NCI-H2227 (cell line): ENCODE measurements around the gene TGFB3.

Source experiments
- DNase-seq: peaks from one replicate; lab custom pipeline; 2025; ENCODE audit not compliant: unreplicated experiment; lab: John Stamatoyannopoulos, UW

The TGFB3 gene

DNA sequence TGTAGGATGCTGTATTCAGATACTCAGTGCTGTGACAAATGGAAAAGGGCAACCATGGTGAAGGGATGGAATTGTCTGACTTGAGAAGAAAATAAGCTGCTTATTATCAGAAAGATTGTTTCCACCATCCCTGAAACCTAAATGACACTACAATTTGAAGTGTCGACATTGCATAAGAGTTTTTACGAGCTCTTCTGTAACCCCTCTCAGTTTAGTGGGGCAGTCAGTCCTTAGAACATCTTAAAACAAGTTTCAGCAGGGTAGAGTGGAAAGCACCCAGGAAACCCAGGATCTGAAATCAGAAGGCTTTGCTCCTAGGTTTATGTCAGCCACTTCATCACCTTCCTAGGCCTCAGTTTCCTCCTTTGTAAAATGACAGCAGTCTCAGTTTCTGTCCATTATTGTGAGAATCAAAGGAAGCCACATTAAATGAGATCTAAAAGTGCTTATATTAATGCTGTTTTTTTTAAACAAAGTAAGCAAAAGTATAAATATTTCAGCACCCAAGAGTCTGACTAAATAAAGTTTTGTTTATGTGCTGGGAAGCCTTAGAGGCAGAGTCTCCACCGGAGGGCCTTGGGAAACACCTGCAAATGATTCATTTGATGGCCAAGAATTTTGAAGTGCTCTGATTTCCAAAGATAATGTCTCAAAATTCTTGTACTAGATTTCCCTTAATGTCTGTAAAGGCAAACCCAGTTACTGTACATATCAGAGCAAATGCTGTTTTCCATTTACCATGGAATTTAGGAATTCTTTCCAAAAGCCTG lies 5.6 kb upstream of the TGFB3 start:
- no peak for DNase-seq

DNA sequence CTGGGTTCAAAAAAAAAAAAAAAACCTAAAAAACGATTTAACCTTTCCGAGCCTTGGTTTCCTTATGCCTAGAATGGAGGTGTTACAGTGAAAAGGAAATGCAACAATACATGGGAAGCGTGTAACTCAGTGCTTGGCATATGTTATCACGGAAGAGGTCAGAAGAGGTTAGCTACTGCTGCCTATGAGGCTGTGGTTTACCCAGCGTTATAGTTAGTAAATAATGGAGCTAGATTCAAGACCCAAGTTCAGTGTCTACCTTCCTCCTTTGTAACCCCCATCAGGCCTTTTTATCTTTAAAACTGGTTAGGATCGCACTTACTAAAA lies 4.6 kb upstream of the TGFB3 start:
- no peak for DNase-seq

DNA sequence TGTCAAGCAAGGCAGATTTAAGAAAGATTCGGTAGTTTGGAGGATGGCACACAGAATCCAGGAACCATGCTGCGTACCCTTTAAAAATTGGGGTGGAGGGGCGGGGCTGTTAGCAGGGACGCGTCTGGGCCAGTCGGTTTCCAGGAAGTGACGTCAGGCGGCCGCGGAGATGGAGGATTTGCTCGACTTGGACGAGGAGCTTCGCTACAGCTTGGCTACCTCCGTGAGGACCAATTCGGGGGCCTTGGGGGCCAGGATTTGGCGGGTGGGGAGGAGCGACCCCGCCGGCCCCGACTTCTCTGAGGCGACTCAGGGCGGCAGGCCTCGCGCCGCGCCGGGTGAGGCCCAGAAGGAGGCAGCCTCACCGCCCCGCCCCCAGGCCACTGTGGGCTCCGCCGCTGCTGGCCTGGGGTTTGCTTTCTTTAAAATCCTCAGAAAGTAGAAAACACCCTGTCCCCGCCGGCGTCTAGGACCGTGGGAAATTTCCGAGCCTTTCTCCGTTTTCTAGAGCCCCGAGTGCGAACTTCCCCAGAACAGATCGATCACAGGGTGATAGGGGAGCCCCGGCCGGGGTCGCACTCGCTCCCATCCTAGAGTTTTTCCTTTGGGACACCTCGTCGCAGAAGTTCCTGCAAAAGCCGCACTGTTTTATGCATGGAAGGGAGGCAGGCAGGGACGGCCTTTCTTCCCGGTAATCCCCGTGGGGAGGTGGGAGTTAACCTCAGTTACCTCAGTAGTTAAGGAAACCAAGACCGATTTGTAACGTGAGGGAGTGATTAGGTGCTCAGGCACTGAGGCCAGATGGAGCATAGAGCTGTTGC lies 4.0 kb upstream of the TGFB3 start, which contains the start of gene IFT43:
TSS of gene IFT43 (plus strand) at position 146 of the 821 bp plus-strand sequence. CDS start at position 170, 24 bp downstream.
- DNase-seq = peak; percentile 82

DNA sequence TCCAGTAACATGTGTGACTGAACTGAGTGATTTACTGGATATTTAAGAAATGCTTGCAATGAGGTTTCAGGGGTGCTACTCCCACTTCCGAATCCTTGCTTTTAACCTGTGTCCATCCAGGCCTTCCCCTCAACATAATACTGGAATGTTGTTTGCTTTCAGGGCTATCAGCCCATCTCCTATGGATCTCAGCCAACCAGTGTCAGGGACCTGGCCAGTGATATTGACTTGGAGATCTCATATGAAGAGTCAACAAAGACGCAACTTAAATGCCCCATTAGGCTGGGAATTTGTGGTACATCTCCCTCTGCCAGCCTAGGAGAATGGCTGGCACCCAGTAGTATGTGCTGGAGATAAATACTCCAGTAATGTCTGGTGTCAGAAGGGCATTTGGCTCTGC lies 2.9 kb upstream of the TGFB3 start:
- DNase-seq = no peak

DNA sequence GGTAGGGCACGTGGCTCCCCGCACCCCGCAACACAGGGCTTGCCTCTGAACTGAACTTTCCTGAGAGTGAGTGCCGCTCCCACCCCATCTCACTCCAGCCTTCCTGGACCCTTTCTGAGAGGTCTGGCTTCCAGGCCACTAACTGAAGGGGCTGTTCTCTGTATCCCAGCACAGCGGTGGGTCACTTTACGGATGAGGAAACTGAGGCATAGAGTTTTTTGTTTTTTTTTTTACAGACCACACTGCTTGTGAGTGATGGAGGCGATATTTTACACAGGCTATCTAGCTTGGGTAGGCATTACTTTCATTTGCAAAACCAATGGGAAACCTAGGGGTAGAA lies 1.2 kb upstream of the TGFB3 start:
- DNase-seq = no peak

DNA sequence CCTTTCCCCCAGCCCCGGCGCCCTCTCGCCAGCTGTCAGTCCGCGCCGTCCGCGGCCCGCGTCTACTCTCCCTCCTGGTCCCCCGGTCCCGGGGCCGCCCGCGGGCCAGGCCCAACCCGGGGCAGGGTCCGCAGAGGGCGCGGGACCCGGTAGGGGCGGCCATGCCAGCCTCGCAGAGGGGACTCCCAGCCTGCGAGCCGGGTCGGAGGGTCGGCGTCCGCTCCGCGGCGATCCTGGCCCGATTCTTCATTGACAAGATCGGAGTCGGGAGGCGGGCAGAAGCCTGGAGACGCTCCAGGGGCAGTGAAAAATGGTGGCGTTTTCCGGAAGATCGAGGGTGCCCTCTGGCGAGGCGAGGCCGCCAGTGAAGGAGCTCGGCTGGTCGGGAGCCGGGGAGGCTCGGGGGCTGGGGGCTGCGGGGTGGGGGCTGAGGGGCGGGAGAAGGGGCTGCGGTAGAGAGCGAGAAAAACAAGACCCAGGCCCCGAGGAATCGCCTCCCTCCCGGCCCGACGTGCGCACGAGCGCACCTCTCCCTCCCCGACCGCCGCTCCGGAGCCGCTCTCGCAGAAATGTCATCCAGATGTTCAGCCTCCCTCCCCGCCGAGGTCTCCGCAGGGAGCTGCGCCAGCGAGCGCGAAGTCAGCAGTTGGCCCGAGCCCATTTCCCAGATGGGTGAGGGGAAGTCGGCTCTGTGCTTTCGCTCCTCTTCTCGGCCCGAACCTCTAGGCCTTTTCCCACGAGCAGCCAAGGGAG lies 647 bp upstream of the TGFB3 start:
- DNase-seq = peak; percentile 84

DNA sequence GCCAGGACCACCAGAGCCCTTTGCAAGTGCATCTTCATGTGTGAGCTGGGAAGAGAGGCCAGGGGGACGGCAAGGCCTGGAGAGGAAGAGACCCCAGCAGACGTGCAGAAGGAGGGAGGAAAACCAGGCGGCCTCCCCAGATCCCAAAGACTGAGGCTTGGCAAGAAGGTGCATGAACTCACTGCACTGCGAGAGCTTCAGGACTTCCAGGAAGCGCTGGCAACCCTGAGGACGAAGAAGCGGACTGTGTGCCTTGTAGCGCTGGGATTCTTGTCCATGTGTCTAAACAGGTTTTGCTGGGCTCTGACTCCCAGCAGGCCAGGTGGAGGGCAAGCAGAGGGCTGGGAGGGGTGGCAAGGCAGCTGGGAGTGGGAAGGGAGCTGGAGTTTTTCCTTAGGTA lies 939 bp downstream of the TGFB3 start:
- no peak for DNase-seq

DNA sequence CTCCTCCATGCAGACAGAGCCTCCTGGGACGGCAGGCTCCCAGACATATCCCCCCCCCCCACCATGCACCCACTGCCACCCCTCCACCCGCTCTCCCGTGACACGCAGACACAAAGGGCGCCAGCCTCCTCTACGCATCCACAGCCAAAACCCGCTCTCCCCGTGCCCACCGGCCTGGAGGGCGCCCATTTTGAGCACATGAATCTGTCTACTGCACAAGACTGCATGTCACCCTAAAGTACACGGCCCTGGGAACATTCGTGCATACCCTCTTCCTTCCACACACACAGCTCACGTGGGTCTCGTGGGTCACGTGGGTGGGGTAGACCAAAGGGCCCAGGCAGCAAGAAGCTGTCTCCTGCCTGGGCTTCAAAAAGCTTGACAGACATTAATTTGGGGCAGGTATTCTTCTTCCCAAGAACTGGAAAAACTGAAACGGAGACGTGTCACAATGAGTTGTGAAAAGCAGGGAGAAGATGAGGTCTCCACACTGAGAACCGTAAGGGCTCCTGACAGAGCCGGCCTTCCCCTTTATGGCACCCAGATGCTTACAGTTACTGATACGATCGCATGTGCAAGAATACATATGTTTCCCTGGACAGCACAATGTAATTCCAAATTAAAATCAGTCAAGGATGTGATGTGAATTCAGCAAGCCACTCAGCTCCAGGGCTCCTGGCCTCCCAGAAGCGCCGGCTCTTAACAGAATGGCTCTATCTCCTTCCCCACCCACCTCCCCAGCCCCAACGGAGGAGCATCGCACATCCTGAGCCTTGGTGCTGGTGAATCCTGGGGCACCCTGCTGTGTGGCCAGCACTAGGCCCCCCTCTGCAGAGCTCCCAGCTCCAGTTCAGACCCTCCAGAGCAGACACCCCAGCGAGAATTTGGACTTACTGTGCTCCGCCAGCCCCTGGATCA lies 1.9 kb downstream of the TGFB3 start:
- no peak for DNase-seq

DNA sequence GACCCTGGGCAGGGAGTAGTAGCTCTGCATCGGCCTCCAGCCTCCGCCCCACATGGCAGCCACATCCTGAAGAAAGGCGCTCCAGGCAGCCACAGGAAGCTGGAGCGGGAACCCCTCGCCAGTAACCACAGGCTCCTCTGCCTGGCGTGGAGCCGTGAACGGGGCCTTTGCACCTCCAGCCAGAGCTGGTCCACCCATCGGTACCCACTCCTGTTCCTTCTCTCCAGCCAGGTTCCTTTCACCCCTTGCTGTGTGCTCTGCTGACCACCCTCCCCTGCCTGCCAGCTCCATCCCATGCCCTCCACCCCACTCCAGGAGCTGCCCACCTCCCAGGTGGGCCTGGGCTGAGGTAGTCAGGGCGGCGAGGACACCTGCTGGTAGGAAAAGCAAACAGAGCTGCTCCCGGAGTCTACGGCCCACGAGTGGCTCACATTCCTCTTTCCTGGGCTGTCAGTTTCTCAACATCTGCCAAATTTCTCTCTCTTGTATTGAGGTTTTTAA lies 2.7 kb downstream of the TGFB3 start:
- peak; percentile 33 for DNase-seq

DNA sequence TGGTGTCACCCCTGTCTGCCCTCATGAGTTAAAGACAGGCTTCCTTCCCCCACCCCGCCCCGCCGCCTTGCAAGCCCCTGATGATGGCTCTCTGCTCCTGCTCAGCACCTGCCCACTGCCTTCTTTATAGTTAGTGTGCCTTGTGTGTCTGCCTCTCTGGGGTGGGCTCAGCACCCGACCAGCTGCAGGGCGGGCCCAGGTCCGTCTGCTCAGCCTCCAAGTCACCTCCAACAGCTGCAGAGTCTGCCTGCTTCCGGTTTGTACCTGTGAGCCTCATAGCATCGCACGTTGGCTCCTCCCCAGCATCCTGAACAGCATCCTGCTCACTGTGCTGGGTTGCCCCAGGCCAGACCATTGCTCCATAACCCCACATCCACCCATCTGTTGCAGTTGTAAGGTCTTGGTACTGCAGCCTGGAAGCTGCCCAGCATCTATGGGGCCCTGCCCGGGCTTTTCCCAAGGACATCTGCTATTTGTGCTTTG lies 3.5 kb downstream of the TGFB3 start:
- no peak for DNase-seq

DNA sequence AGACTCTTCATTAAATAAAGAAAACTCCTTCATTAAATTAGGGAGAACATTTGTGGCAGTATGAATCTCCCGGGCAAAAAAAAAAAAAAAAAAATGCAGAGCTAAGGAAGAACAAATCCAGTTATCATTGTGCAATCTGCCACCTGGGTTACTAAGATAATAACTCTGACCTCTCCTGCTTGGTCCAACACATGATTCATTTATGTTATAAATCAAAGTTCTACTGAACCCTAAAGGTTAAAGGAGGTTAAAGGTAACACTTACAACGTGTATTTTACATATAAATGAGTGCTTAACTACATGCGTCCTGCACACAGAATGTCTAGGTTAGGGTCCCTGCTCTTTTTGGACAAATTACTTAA lies 4.2 kb downstream of the TGFB3 start:
- no peak for DNase-seq

DNA sequence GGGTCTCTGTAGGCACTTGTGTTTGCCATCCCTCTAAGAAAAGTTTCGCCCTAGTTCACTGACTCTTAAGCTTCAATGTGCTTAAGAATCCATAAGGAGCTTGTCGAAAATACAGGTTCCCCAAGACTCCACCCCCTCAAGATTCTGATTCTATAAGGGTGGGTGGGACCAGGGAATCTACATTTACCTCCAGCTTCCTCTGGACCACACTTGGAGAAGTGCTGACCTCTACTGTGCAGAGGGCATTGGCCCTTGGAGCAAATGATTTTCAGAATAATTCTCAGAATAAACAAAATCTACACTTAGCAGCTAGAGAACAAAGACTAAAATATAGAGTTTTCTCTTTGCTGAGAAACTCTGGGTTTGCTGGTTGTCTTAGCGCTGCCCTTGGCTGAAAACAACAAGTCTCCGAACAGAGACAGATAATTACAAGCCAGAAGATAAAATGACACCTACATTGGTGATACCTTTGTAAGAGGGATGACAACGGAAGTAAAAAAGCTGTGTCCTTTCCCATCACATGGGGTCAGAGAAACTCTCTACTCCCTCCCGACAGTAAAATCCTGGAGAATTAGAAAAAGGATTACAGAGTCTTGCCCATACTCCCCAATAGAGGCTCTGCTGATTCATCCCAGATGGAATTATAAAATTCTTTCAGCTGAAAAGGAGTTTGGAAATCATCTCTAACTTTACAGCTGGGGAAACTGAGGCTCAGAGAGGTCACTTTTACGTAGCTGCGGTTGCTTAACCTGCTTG lies 4.8 kb downstream of the TGFB3 start:
- no peak for DNase-seq

DNA sequence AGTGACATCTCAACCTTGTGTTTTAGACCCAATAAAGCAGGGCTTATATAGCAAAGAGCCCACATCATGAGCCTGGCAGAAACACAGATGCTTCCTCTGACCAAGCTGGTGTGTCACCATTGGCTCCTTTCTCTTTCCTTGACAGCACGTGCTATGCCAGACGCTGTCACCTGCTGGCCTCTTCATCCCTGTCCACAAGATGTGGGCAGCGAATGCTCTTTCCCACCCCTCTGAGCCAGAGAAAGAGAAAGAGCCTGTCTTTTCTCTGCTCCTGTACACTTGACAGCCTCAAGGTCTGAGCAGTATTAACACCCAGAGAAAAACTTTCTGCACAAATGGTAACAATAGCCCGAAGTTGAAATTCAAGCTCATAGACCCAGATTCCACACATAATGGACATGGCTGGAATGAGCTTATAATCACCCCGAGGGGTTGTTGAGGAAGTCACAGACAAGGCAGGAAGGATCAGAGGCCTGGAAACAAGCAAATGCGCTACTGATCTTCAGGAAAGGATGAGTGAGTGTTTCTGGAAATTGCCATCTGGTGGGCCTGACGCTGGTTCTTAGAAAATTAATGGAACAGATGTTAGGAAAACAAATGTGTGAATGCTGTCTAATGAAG lies 8.9 kb downstream of the TGFB3 start:
- DNase-seq = no peak

DNA sequence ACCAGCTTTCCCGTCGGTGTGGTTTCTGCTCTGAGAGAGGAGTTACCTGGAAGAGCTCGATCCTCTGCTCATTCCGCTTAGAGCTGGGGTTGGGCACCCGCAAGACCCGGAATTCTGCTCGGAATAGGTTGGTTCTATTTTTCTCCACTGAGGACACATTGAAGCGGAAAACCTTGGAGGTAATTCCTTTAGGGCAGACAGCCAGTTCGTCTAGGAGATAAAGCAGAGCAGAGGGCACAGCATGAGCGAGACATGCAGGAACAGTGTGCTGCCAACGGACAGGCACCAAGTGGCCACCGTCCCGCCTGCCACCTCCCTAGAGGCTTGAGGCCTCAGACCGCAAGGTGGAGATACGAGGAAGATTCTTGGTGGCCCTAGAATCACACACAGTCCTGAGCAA lies 10.3 kb downstream of the TGFB3 start:
- DNase-seq = no peak

DNA sequence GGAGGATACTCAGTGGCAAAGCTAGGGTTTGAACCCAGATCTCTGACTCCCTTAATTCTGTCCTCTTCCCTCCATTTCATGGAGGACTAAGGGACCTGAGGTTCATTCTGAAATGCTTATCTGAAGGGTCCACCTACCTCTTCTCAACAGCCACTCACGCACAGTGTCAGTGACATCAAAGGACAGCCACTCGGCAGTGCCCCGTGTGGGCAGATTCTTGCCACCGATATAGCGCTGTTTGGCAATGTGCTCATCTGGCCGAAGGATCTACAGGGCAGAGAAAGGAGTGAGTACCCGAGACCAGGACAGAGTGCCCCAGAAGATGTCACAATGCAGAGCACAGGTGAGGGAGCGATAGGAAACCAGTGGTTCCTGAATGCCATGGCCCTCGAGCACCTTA lies 10.8 kb downstream of the TGFB3 start:
- DNase-seq = no peak

DNA sequence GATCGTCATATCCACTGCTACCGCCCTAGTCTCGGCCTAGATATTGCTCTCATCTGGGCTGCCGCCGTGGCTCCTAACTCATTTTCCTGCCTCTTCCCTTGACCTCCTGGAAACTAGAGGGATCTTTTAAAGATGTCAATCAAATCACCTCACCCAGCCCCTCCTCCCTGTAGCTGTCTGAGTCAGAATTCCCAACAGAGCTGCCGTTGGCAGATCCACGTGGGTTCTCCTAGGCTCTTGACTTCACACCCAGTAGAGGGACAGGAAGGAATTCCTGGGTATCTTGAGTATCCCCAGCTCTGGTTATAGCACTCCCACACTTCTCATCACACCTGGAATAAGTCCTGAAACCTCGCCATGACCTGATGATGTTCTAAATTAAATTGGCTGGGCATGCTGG lies 11.9 kb downstream of the TGFB3 start:
- no peak for DNase-seq

DNA sequence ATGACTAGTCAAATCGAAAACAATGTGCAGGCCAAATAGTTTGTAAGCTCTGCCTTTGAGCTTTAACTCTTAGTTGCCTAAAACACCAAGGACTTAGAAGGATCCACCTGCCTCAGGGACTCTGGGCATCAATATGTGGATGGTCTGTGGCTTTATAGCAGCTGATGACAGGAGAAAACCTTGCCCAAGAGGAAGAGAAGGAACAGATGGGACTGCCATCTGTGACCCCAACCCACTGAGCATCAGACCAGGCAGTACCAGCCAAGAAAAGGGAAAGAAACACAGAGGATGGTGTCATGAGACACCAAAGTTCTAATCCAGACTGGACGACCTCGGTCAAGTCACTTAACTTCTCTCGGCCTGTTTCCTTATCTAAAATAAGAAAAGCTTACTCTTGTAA lies 12.7 kb downstream of the TGFB3 start:
- no peak for DNase-seq

DNA sequence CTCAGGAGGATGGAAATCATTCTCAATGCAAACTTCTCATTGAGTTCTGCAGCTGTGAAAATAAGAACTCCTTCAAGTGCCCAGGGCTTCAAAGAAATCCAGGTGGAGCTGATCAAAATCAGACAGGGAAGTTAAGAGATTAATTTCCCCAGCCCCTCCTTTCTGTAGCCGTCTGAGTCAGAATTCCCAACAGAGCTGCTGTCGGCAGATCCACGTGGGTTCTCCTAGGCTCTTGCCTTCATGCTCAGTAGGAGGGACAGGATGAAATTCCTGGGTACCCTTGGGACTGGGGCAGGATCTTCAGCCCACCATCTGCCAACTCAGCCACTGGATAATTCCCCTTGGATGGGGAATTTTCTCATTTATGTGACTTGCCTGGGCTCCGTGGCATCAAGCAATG lies 13.3 kb downstream of the TGFB3 start:
- DNase-seq = no peak

DNA sequence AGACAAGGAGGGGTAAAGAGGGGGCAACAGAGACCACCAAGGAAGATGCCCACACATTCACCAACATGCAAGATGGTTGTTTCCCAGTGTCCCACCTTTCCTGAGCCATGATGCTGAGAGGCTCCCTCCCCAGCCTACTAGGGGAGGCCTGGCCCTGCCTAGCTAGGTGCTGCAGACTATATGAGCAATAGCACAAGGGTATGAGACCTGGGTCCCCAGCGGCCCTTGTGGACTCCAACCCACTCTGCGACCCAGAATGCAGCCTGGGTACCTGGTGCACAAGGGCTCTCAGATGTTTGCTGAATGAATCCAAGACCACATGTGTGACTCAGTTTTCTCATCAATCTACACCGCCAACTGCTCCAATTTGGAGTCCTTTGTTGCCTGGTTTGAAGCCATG lies 13.9 kb downstream of the TGFB3 start:
- DNase-seq = no peak
